ENCODE measurements around the gene IFI27L1. TPM values are rescaled to one million over a fixed set of nuclear protein-coding genes. Genes with fewer than 3 reads are reported as not detected.

The IFI27L1 gene, protein sequence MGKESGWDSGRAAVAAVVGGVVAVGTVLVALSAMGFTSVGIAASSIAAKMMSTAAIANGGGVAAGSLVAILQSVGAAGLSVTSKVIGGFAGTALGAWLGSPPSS
- total RNA-seq: 18.5 and 31.4 TPM in 2 replicates

DNA sequence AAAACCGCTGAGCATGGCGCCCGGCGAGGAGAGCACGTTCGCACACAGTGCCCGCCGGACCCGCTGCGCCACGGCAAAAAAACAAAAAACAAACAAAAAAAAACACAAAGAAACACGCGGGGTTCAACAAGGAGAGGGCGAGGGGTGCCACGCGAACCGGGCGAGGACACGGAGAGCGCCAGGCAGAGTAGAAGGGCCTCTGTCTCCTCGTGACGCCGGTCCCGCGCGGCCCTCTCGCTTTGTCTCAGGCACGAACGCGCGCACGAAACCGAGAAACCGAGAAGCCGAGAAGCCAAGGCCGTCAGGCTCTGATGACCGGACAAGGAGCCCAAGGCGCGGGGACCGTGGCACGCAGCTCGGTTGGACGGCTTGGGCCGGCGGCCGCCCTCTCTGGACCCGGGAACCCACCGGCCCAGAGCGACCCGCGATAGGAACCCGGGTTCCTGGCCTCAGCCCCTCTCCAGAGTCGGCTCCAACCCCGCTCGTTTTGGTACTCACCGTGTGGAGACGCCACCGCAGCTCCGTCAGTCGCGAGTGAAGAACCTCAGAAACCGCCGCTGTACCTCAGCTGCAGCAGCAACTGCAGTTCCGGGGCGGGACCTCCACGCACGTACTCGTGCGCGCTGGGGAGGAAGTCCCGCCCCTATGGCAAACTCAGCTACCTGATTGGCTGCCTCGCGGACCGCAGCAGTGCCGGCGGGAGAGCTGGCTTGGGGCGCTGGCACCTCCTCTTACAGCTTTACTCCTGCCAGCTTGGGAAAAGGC, at the start of gene IFI27L1, which contains the start of gene DDX24:
Gene IFI27L1, plus strand, starts transcription at position 690 of the 765 bp plus-strand sequence. CDS start 15,628 bp downstream, outside the sequence.
Gene DDX24, minus strand, starts transcription at position 582 of the 765 bp plus-strand sequence. CDS start 1,460 bp downstream, outside the sequence.

DNA sequence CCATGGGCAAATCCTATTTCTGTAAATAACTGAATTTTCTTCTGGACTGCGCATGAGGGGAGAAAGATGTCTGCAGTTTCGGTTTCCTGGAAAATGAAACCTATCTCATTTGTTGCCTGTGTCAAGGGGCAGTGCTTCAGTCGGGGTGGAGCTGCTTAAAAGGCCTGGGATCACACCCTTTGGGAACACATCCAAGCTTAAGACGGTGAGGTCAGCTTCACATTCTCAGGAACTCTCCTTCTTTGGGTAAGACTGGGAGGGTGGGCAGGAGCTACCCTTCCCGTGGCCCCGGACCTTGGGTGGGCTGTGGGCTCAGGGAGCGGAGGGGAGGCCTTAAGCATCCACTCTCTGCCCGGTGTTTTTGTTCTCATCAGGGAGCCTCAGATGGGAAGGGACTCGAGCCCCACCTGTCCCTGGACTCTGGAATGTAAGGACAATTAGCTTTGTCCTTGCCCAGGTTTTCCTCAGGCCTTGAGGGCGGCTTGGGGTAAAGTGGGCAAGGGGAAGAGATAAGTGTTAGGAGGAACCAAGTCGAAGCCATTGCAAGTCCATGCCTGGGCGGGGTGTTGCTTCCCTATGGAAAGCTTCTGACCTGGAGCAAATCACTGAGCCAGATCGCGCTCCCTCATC, 29.6 kb downstream of the IFI27L1 start, which contains the start of gene IFI27:
Gene IFI27, plus strand, starts transcription at position 185 of the 630 bp plus-strand sequence.

DNA sequence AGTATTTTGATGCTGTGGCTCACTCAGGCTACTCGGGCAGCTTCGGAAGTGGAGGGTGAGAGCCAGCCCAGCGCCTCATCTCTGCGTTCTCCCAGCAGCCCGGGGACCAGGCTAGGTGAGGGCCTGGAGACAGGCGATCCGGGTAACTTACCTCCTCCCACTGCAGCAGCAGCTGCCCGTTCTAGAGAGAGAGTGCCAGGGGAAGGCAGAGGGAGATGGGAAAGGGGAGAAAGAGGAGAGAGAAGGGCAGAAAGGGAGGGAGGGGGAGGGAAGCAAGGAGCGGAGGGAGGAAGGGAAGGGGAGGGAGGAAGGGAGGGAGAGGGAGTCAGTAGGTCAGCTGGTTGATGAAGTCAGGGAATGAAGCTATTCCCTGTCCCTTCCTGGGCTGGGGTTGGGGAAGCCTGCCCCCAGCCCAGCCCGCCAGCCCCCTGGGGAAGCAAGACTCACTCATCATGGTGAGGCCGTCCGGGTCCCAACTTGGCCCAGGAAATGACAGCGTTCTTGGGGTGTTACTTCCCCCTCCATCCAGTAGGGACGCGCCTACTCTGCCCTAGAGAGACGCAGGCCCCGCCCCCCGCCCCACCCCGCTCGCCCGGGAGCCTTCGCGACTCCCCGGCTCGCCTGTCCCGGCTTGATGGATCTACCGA, 48.1 kb downstream of the IFI27L1 start, which contains the start of gene IFI27L2:
Gene IFI27L2, minus strand, starts transcription at position 494 of the 647 bp plus-strand sequence. Its CDS starts 40 bp downstream, at position 454.

Other genes starting within 250 kb of the IFI27L1 start
- gene FAM181A, start 154.0 kb upstream of the IFI27L1 start, total RNA-seq: not detected in 2 replicates
- gene ASB2, start 104.7 kb upstream of the IFI27L1 start, total RNA-seq: 0.40 and 0.56 TPM in 2 replicates
- gene CCDC197, start 84.0 kb upstream of the IFI27L1 start, total RNA-seq: not detected in 2 replicates
- gene OTUB2, start 55.0 kb upstream of the IFI27L1 start, total RNA-seq: 0.53 and 1.2 TPM in 2 replicates
- gene DDX24, start 108 bp upstream of the IFI27L1 start, total RNA-seq: 139 and 145 TPM in 2 replicates
- 10.0 and 17.7 TPM in 2 replicates for gene IFI27, start 29.4 kb downstream of the IFI27L1 start, total RNA-seq
- 192 and 248 TPM in 2 replicates for gene IFI27L2, start 48.3 kb downstream of the IFI27L1 start, total RNA-seq
- gene PPP4R4, start 93.0 kb downstream of the IFI27L1 start, total RNA-seq: 0.06 TPM in 1 of 2 replicates, not detected in the other
- gene SERPINA10, start 212.0 kb downstream of the IFI27L1 start, total RNA-seq: not detected in 2 replicates
- 0.06 TPM in 1 of 2 replicates, not detected in the other for gene SERPINA6, start 242.0 kb downstream of the IFI27L1 start, total RNA-seq